H9 (cell line): ENCODE data around the gene SLC46A3. TPM values are rescaled to one million over a fixed set of nuclear protein-coding genes. Genes with fewer than 3 reads are reported as not detected.

Experiments
- DNase-seq: peaks from one replicate; pipeline ENCODE4 v3.0.0-alpha.2; 2017
- H2AFZ ChIP-seq: one replicate; pipeline ENCODE4 v1.6.1; 2013; ENCODE audit warnings: mild to moderate bottlenecking, low read length, control low read depth, moderate library complexity
- H2AK5ac ChIP-seq: 2 replicates; pipeline ENCODE4 v1.6.1; 2013; ENCODE audit warnings: low read length, control low read depth, mixed read lengths; ENCODE audit not compliant: insufficient read length
- H2BK120ac ChIP-seq: one replicate; pipeline ENCODE4 v1.6.1; 2013; ENCODE audit warnings: low read depth, mild to moderate bottlenecking, low read length, control low read depth, inconsistent platforms; ENCODE audit not compliant: poor library complexity, severe bottlenecking
- H2BK12ac ChIP-seq: 2 replicates; pipeline ENCODE4 v1.6.1; 2013; ENCODE audit warnings: low read length, control low read depth, mixed read lengths, low read depth; ENCODE audit not compliant: insufficient read length
- H2BK15ac ChIP-seq: 2 replicates; pipeline ENCODE4 v1.6.1; 2013; ENCODE audit warnings: low read depth, low read length, control low read depth
- H2BK20ac ChIP-seq: one replicate; pipeline ENCODE4 v1.6.1; 2013; ENCODE audit warnings: low read depth, mild to moderate bottlenecking, low read length, control low read depth, inconsistent platforms; ENCODE audit not compliant: poor library complexity, severe bottlenecking
- H2BK5ac ChIP-seq: 2 replicates; pipeline ENCODE4 v1.6.1; 2013; ENCODE audit warnings: low read length, control low read depth, mixed read lengths; ENCODE audit not compliant: insufficient read length
- H3K14ac ChIP-seq: 2 replicates; pipeline ENCODE4 v1.6.1; 2013; ENCODE audit warnings: low read length, control low read depth; ENCODE audit not compliant: insufficient read depth
- H3K18ac ChIP-seq: 2 replicates; pipeline ENCODE4 v1.6.1; 2013; ENCODE audit warnings: low read depth, mild to moderate bottlenecking, mixed read lengths, low read length, control low read depth; ENCODE audit not compliant: insufficient read length
- H3K23ac ChIP-seq: 2 replicates; pipeline ENCODE4 v1.6.1; 2013; ENCODE audit warnings: low read length, control low read depth, mixed read lengths, low read depth; ENCODE audit not compliant: insufficient read length
- H3K23me2 ChIP-seq: 2 replicates; pipeline ENCODE4 v1.6.1; 2013; ENCODE audit warnings: low read depth, mild to moderate bottlenecking, mixed read lengths, low read length, control low read depth; ENCODE audit not compliant: insufficient read length, poor library complexity, severe bottlenecking
- H3K27ac ChIP-seq: 2 replicates; pipeline ENCODE4 v1.5.1; 2013; ENCODE audit warnings: low read length, control low read depth, mixed read lengths, low read depth; ENCODE audit not compliant: insufficient read length
- H3K27me3 ChIP-seq: 2 replicates; pipeline ENCODE4 v1.6.1; 2013; ENCODE audit warnings: low read length, control low read depth, inconsistent platforms; ENCODE audit not compliant: insufficient read depth
- H3K4ac ChIP-seq: 2 replicates; pipeline ENCODE4 v1.6.1; 2013; ENCODE audit warnings: low read depth, mild to moderate bottlenecking, control low read depth, inconsistent platforms, low read length, moderate library complexity
- H3K4me1 ChIP-seq: 2 replicates; pipeline ENCODE4 v1.6.1; 2013; ENCODE audit warnings: low read length, control low read depth, inconsistent platforms; ENCODE audit not compliant: insufficient read depth
- H3K4me2 ChIP-seq: 2 replicates; pipeline ENCODE4 v1.6.1; 2013; ENCODE audit warnings: low read length, control low read depth, mixed read lengths; ENCODE audit not compliant: insufficient read length, insufficient read depth
- H3K56ac ChIP-seq: 2 replicates; pipeline ENCODE4 v1.6.1; 2013; ENCODE audit warnings: low read depth, mild to moderate bottlenecking, mixed read lengths, low read length, control low read depth; ENCODE audit not compliant: insufficient read length
- H3K79me1 ChIP-seq: 2 replicates; pipeline ENCODE4 v1.6.1; 2013; ENCODE audit warnings: low read depth, mild to moderate bottlenecking, moderate library complexity, low read length, control low read depth, inconsistent platforms; ENCODE audit not compliant: insufficient read depth, poor library complexity, severe bottlenecking
- H3K79me2 ChIP-seq: 2 replicates; pipeline ENCODE4 v1.6.1; 2013; ENCODE audit warnings: low read length, control low read depth, inconsistent platforms; ENCODE audit not compliant: insufficient read depth
- H3K9ac ChIP-seq: 2 replicates; pipeline ENCODE4 v1.6.1; 2013; ENCODE audit warnings: low read length, control low read depth, mixed read lengths; ENCODE audit not compliant: insufficient read length; ENCODE audit errors: extremely low read depth
- H3K9me3 ChIP-seq: one replicate; pipeline ENCODE4 v1.6.1; 2013; ENCODE audit warnings: low read depth, low read length, inconsistent platforms; ENCODE audit not compliant: control insufficient read depth
- H3T11ph ChIP-seq: one replicate; pipeline ENCODE4 v1.6.1; 2013; ENCODE audit warnings: mild to moderate bottlenecking, low read length, control low read depth, inconsistent platforms
- H4K20me1 ChIP-seq: one replicate; pipeline ENCODE4 v1.6.1; 2013; ENCODE audit not compliant: control insufficient read depth, insufficient read length, insufficient read depth
- H4K5ac ChIP-seq: 2 replicates; pipeline ENCODE4 v1.6.1; 2013; ENCODE audit warnings: low read depth, mild to moderate bottlenecking, mixed read lengths, low read length, control low read depth; ENCODE audit not compliant: insufficient read length
- H4K8ac ChIP-seq: replicated peaks from 2 replicates; pipeline ENCODE4 v1.6.1; 2013; ENCODE audit warnings: low read length, control low read depth, mixed read lengths, low read depth; ENCODE audit not compliant: insufficient read length
- H4K91ac ChIP-seq: 2 replicates; pipeline ENCODE4 v1.6.1; 2013; ENCODE audit warnings: low read depth, mild to moderate bottlenecking, moderate library complexity, mixed read lengths, low read length, control low read depth; ENCODE audit not compliant: insufficient read length
- H3K27ac Mint-ChIP-seq, 3 experiments: 2 replicates in 2 of 3; 3 replicates in 1 of 3; pipeline ENCODE4 v1.8.0; 2020 to 2021; ENCODE audit warnings: mixed read lengths in 3 of 3, mild to moderate bottlenecking in 1 of 3, moderate library complexity in 1 of 3
- H3K27me3 Mint-ChIP-seq: 2 replicates; pipeline ENCODE4 v1.8.0; 2021; ENCODE audit warnings: low read depth, mild to moderate bottlenecking, moderate library complexity, mixed read lengths
- H3K36me3 Mint-ChIP-seq, 3 experiments: 2 replicates in 2 of 3; 3 replicates in 1 of 3; pipeline ENCODE4 v1.8.0; 2020 to 2021; ENCODE audit warnings: low read depth in 3 of 3, mixed read lengths in 3 of 3; ENCODE audit not compliant: insufficient read depth in 1 of 3
- H3K4me1 Mint-ChIP-seq, 2 experiments: 2 replicates each; pipeline ENCODE4 v1.8.0; 2020; ENCODE audit warnings: mixed read lengths in 2 of 2
- H3K4me3 Mint-ChIP-seq, 2 experiments: 2 replicates in 1 of 2; 3 replicates in 1 of 2; pipeline ENCODE4 v1.8.0; 2020 to 2021; ENCODE audit warnings: mild to moderate bottlenecking in 2 of 2, mixed read lengths in 2 of 2, moderate library complexity in 1 of 2
- H3K9me3 Mint-ChIP-seq, 2 experiments: 2 replicates in 1 of 2; 3 replicates in 1 of 2; pipeline ENCODE4 v1.8.0; 2020; ENCODE audit warnings: mild to moderate bottlenecking in 2 of 2, mixed read lengths in 2 of 2, moderate library complexity in 1 of 2
- WGBS: extraction: QIAGEN DNeasy Blood & Tissue Kit; methylation state at CpG from one replicate; pipeline ENCODE4 v1.1.7; 2013; ENCODE audit warnings: missing lambda C conversion rate, low lambda C conversion rate, mixed read lengths; ENCODE audit not compliant: insufficient read length; ENCODE audit errors: extremely low coverage; 5-methylcytosine and 5-hydroxymethylcytosine counted together
- total RNA-seq: library from RNA; stranded (reverse); gene quantifications from 2 replicates; pipeline ENCODE4 v1.2.1, GENCODE V29; 2021
- TF ChIP-seq, protein P1 (sequence below): fragments of 200-600 bp; sonication (generic); conservative IDR thresholded peaks from 3 replicates; pipeline ENCODE4 v1.8.0; 2021; ENCODE audit warnings: antibody characterized with exemption, mild to moderate bottlenecking

The SLC46A3 gene
- total RNA-seq, 1 experiment from 2014 or later, result 0.26 TPM

DNA sequence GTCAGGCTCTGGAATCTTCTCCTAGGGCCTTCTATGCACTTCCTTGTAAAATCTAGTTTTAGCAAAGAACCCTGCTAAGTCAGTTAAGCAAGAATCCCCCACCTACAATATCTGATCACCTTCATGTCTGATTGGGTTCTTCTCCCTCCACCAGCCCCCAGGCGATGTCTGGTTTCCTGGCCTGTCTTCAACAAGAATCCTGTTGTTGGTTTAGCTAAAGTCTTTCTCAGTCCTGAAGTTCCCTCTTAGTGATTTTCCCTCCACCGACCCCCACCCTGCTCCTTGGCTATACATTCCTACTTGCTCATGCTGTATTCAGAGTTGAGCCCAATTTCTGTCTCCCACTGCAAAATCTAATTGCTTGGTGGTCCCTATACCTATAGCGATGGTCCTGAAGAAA, 35.2 kb upstream of the SLC46A3 start:
- H4K5ac ChIP-seq, result peak overlapping the region; percentile 45
- no peak overlapping the region for H3K14ac ChIP-seq
- H4K8ac ChIP-seq, result no peak overlapping the region
- H3K18ac ChIP-seq, result peak overlapping the region; percentile 42
- no peaks in the 10 kb centered on the region for H3K23me2 ChIP-seq
- peak overlapping the region; percentile 10 for H2BK12ac ChIP-seq
- no CpG with 5 or more reads among the region's 3 CpGs for WGBS
- Mint-ChIP-seq H3K27me3 (no peaks in the 10 kb centered on the region), H3K9me3 (peaks cover 17 to 21% of the 10 kb centered on the region in 2 experiments), H3K4me3 (no peak overlapping the region), H3K36me3 (peaks cover 6 to 23% (median 7%) of the 10 kb centered on the region in 3 experiments), H3K4me1 (peaks cover 30 to 35% of the 10 kb centered on the region in 2 experiments), H3K27ac (peak overlapping the region; percentile 29 to 99 (median 90); a peak in 6 of 7 replicates)
- no peak overlapping the region for H3K56ac ChIP-seq
- H2BK5ac ChIP-seq, result no peak overlapping the region
- no peaks in the 10 kb centered on the region for H3K79me1 ChIP-seq
- no peak overlapping the region for H3K4me2 ChIP-seq
- peaks cover 6% of the 10 kb centered on the region; the same call in 1 of the 2 replicates for H3K4me1 ChIP-seq
- no peaks in the 10 kb centered on the region for H4K20me1 ChIP-seq
- no peaks in the 10 kb centered on the region for H3K9me3 ChIP-seq
- no peak overlapping the region for H2AFZ ChIP-seq
- H2BK120ac ChIP-seq, result no peak overlapping the region
- H2BK15ac ChIP-seq, result no peak overlapping the region
- TF ChIP-seq, protein P1, sequence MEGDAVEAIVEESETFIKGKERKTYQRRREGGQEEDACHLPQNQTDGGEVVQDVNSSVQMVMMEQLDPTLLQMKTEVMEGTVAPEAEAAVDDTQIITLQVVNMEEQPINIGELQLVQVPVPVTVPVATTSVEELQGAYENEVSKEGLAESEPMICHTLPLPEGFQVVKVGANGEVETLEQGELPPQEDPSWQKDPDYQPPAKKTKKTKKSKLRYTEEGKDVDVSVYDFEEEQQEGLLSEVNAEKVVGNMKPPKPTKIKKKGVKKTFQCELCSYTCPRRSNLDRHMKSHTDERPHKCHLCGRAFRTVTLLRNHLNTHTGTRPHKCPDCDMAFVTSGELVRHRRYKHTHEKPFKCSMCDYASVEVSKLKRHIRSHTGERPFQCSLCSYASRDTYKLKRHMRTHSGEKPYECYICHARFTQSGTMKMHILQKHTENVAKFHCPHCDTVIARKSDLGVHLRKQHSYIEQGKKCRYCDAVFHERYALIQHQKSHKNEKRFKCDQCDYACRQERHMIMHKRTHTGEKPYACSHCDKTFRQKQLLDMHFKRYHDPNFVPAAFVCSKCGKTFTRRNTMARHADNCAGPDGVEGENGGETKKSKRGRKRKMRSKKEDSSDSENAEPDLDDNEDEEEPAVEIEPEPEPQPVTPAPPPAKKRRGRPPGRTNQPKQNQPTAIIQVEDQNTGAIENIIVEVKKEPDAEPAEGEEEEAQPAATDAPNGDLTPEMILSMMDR, result no peak
- H4K91ac ChIP-seq, result no peak overlapping the region
- no peaks in the 10 kb centered on the region for H3K79me2 ChIP-seq
- no peak overlapping the region for H3K9ac ChIP-seq
- no peak overlapping the region for H3T11ph ChIP-seq
- no peak overlapping the region for H2BK20ac ChIP-seq
- no peaks in the 10 kb centered on the region for H3K27me3 ChIP-seq
- H3K23ac ChIP-seq, result no peak overlapping the region
- H3K4ac ChIP-seq, result no peak overlapping the region
- H3K27ac ChIP-seq, result peak overlapping the region; percentile 43
- peak overlapping the region; percentile 39 for H2AK5ac ChIP-seq
- DNase-seq, result no peak
